Sigmoid colon (tissue), 4 donors: ENCODE results near the gene HEPHL1.

Experiments
- POLR2A ChIP-seq, 2 donors: fragments of 450-650 bp; IDR thresholded peaks; one replicate each; pipeline ENCODE4 v1.6.1; 2016; ENCODE audit warnings: antibody characterized with exemption in 2 of 2, mild to moderate bottlenecking in 2 of 2, moderate library complexity in 2 of 2
- POLR2AphosphoS5 ChIP-seq, 4 donors: sonication (generic); formaldehyde crosslinking; IDR thresholded peaks; one replicate each; pipeline ENCODE4 v1.6.1; 2017; ENCODE audit warnings: antibody characterized with exemption in 4 of 4
- TF ChIP-seq, protein P1 (sequence below), 4 experiments: fragments of 450-650 bp in 3 of 4; fragments of 200-600 bp in 1 of 4; IDR thresholded peaks; one replicate each; pipeline ENCODE4 v1.5.1; 2016 to 2019; ENCODE audit warnings: antibody characterized with exemption in 4 of 4, mild to moderate bottlenecking in 3 of 4, moderate library complexity in 2 of 4

DNA sequence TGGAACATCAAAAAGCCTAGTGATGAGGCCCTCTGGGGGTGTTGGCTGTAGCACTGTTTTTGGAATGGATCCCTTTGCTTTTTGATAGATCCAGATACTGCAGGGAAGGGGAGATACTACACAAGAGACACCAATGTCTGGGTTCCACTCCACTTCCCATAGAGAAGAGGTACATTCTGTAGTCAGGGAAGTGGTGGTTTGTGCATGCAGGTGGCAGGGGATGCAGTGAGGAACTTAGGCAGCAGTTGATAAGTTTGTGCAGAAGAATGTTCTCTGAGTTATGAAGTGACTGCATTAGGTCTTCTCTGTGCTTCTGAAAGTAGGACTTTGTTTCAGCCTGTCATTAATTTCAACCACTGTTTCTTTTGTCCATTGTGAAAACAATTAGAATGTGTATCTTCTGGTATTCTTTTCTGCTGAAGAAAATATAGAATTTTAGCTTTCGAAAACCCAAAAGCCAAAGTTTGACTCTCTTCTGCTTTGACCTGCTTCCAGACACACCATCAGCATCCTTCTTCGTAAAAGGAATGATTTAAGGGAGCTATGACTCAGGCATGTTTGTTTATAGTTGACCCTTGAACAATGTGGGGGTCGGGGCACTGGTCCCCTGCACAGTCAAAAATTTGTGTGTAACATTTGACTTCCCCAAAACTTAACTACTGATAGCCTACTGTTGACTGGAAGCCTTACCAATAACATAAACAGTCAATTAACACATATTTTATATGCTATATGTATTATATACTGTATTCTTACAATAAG, 133.1 kb downstream of the HEPHL1 start:
- TF ChIP-seq POLR2AphosphoS5 (IDR thresholded peaks at IDR 0.05) (no peak), POLR2A (IDR thresholded peaks at IDR 0.05) (no peak)
- TF ChIP-seq, protein P1, sequence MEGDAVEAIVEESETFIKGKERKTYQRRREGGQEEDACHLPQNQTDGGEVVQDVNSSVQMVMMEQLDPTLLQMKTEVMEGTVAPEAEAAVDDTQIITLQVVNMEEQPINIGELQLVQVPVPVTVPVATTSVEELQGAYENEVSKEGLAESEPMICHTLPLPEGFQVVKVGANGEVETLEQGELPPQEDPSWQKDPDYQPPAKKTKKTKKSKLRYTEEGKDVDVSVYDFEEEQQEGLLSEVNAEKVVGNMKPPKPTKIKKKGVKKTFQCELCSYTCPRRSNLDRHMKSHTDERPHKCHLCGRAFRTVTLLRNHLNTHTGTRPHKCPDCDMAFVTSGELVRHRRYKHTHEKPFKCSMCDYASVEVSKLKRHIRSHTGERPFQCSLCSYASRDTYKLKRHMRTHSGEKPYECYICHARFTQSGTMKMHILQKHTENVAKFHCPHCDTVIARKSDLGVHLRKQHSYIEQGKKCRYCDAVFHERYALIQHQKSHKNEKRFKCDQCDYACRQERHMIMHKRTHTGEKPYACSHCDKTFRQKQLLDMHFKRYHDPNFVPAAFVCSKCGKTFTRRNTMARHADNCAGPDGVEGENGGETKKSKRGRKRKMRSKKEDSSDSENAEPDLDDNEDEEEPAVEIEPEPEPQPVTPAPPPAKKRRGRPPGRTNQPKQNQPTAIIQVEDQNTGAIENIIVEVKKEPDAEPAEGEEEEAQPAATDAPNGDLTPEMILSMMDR (IDR thresholded peaks at IDR 0.05) = no peak
